Measurements from ENCODE around the gene KLHL29. TPM values are rescaled to one million over a fixed set of nuclear protein-coding genes. Genes with fewer than 3 reads are reported as not detected.

KLHL29 gene
- total and polyA plus RNA-seq, 10 of the 15 experiments (the other 5 are each of a cell fraction or from before 2014, with no cell fraction given): 1.4 to 19.5 (median 6.1) TPM

DNA sequence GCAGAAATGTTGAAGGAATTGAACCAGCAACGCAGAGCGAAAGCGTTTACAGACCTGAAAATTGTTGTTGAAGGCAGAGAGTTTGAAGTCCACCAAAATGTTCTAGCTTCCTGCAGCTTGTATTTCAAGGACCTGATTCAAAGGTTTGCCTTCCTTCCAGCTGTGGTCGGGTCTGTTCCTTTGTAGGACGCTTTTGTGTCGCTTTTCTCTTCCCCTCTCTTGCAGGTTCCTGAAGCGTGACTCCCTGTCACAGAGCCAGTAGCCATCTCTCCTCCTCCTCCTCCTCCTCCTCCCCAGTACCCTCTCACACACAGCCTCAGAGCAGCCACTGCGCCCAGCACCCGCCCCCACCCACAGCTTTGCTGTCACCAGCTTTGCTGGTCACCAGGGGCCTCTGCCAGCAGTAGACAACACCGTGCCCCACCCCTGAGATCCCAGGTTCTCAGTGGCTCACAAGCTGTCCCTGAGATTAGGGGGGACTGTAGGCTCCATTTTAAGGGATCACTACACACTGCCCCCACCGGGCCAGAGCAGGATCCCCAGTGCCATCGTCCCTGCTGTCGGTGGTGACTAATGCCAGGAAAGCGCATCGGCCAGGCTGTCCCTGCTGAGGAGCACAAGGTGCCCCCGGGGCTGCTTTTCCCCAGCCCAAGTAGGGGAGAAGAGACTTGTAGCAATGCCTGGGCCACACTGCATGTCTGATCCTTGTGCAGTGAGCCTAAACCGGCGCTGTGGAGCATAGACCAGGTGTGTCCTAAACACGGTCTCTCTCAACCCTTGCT lies 299.6 kb downstream of the KLHL29 start:
- intact Hi-C loops (cut with micrococcal nuclease; ENCODE audit: unreplicated experiment) (no loop called here), in situ Hi-C loops (cut with MboI) (no loop called here)
- ChIA-PET SMC1A (ENCODE audit: uncharacterized antibody, unreplicated experiment) (no interaction called here), POLR2A (no interaction called here), RAD21 (ENCODE audit: unreplicated experiment) (no interaction called here), CTCF (no interaction called here)
- Histone ChIP-seq H4K20me1 (ENCODE audit: control insufficient read depth, insufficient read depth) (no peaks in the 10 kb centered on the region), H3K79me2 (ENCODE audit: control insufficient read depth, insufficient read depth, low read length) (no peaks in the 10 kb centered on the region), H2AFZ (ENCODE audit: control insufficient read depth, low read depth, low read length) (no peak overlapping the region), H3K9ac (ENCODE audit: control insufficient read depth, insufficient read depth, low read length) (no peak overlapping the region), H3K27ac (ENCODE audit: control insufficient read depth, insufficient read depth) (no peak overlapping the region), H3K9me3 (replicated peaks; ENCODE audit: control insufficient read depth, insufficient read depth, low read length) (no peaks in the 10 kb centered on the region), H3K36me3 (ENCODE audit: control insufficient read depth in 2 of 2, insufficient read depth in 2 of 2, low read length in 1 of 2) (peaks cover 0 to 4% of the 10 kb centered on the region in 2 experiments; a peak in 3 of 4 replicates), H3K4me1 (ENCODE audit: control insufficient read depth, insufficient read depth, low read length) (no peaks in the 10 kb centered on the region), H3K4me2 (ENCODE audit: control insufficient read depth, insufficient read depth) (no peak overlapping the region), H3K27me3 (replicated peaks in 1 of 2; ENCODE audit: control insufficient read depth in 2 of 2, insufficient read depth in 2 of 2, low read length in 1 of 2) (no peaks in the 10 kb centered on the region), H3K4me3 (no peak overlapping the region)
- FAIRE-seq (no peak), DNase-seq (ENCODE audit: low read depth, low spot score) (no peak), ATAC-seq (no peak; the same call in 2 of the 3 replicates)
- BruUV-seq (replicated peaks): no TSS peak
- 58% methylated on average over 19 of the region's 19 CpGs for WGBS (ENCODE audit: insufficient coverage, insufficient replicate concordance, low lambda C conversion rate, missing lambda C conversion rate)
- TF ChIP-seq GABPA (IDR thresholded peaks at IDR 0.05; ENCODE audit: low read depth) (no peak), TCF3 (IDR thresholded peaks at IDR 0.05; ENCODE audit: borderline replicate concordance, insufficient read depth, low read depth, low read length) (no peak), ZSCAN29 (IDR thresholded peaks at IDR 0.05) (no peak), SPI1 (IDR thresholded peaks at IDR 0.05; ENCODE audit: borderline replicate concordance, insufficient read depth, low read depth, low read length) (no peak), ZNF217 (IDR thresholded peaks at IDR 0.05) (no peak), YY1 (IDR thresholded peaks at IDR 0.05; ENCODE audit: low read depth, low read length) (no peak), NBN (IDR thresholded peaks at IDR 0.05) (no peak), DPF2 (IDR thresholded peaks at IDR 0.05) (no peak), ETV6 (conservative IDR thresholded peaks at IDR 0.05 in 1 of 2, IDR thresholded peaks at IDR 0.05 in 1 of 2; ENCODE audit: borderline replicate concordance in 1 of 2, low read depth in 1 of 2) (no peak)
- TF ChIP-seq, protein P1, sequence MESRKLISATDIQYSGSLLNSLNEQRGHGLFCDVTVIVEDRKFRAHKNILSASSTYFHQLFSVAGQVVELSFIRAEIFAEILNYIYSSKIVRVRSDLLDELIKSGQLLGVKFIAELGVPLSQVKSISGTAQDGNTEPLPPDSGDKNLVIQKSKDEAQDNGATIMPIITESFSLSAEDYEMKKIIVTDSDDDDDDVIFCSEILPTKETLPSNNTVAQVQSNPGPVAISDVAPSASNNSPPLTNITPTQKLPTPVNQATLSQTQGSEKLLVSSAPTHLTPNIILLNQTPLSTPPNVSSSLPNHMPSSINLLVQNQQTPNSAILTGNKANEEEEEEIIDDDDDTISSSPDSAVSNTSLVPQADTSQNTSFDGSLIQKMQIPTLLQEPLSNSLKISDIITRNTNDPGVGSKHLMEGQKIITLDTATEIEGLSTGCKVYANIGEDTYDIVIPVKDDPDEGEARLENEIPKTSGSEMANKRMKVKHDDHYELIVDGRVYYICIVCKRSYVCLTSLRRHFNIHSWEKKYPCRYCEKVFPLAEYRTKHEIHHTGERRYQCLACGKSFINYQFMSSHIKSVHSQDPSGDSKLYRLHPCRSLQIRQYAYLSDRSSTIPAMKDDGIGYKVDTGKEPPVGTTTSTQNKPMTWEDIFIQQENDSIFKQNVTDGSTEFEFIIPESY (IDR thresholded peaks at IDR 0.05): no peak
- TF ChIP-seq, protein P2, sequence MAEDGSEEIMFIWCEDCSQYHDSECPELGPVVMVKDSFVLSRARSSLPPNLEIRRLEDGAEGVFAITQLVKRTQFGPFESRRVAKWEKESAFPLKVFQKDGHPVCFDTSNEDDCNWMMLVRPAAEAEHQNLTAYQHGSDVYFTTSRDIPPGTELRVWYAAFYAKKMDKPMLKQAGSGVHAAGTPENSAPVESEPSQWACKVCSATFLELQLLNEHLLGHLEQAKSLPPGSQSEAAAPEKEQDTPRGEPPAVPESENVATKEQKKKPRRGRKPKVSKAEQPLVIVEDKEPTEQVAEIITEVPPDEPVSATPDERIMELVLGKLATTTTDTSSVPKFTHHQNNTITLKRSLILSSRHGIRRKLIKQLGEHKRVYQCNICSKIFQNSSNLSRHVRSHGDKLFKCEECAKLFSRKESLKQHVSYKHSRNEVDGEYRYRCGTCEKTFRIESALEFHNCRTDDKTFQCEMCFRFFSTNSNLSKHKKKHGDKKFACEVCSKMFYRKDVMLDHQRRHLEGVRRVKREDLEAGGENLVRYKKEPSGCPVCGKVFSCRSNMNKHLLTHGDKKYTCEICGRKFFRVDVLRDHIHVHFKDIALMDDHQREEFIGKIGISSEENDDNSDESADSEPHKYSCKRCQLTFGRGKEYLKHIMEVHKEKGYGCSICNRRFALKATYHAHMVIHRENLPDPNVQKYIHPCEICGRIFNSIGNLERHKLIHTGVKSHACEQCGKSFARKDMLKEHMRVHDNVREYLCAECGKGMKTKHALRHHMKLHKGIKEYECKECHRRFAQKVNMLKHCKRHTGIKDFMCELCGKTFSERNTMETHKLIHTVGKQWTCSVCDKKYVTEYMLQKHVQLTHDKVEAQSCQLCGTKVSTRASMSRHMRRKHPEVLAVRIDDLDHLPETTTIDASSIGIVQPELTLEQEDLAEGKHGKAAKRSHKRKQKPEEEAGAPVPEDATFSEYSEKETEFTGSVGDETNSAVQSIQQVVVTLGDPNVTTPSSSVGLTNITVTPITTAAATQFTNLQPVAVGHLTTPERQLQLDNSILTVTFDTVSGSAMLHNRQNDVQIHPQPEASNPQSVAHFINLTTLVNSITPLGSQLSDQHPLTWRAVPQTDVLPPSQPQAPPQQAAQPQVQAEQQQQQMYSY (CRISPR knock-in tag; IDR thresholded peaks at IDR 0.05): no peak
- TF ChIP-seq, protein P3, sequence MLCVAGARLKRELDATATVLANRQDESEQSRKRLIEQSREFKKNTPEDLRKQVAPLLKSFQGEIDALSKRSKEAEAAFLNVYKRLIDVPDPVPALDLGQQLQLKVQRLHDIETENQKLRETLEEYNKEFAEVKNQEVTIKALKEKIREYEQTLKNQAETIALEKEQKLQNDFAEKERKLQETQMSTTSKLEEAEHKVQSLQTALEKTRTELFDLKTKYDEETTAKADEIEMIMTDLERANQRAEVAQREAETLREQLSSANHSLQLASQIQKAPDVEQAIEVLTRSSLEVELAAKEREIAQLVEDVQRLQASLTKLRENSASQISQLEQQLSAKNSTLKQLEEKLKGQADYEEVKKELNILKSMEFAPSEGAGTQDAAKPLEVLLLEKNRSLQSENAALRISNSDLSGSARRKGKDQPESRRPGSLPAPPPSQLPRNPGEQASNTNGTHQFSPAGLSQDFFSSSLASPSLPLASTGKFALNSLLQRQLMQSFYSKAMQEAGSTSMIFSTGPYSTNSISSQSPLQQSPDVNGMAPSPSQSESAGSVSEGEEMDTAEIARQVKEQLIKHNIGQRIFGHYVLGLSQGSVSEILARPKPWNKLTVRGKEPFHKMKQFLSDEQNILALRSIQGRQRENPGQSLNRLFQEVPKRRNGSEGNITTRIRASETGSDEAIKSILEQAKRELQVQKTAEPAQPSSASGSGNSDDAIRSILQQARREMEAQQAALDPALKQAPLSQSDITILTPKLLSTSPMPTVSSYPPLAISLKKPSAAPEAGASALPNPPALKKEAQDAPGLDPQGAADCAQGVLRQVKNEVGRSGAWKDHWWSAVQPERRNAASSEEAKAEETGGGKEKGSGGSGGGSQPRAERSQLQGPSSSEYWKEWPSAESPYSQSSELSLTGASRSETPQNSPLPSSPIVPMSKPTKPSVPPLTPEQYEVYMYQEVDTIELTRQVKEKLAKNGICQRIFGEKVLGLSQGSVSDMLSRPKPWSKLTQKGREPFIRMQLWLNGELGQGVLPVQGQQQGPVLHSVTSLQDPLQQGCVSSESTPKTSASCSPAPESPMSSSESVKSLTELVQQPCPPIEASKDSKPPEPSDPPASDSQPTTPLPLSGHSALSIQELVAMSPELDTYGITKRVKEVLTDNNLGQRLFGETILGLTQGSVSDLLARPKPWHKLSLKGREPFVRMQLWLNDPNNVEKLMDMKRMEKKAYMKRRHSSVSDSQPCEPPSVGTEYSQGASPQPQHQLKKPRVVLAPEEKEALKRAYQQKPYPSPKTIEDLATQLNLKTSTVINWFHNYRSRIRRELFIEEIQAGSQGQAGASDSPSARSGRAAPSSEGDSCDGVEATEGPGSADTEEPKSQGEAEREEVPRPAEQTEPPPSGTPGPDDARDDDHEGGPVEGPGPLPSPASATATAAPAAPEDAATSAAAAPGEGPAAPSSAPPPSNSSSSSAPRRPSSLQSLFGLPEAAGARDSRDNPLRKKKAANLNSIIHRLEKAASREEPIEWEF (IDR thresholded peaks at IDR 0.05; ENCODE audit: insufficient replicate concordance, low read depth, low read length): no peak
